HL-60 (cell line): ENCODE data around the gene EXOC4.

Experiments used
- POLR2AphosphoS5 ChIP-seq: IDR thresholded peaks from 2 replicates; pipeline ENCODE4 v1.6.1; 2012; ENCODE audit warnings: low read depth
- TF ChIP-seq, protein P1 (sequence below): IDR thresholded peaks from one replicate; pipeline ENCODE4 v1.5.1; 2011; ENCODE audit warnings: low read length, control low read depth, inconsistent platforms; ENCODE audit not compliant: insufficient read depth
- TF ChIP-seq, protein P2 (sequence below): IDR thresholded peaks from 2 replicates; pipeline ENCODE4 v1.6.1; 2012; ENCODE audit warnings: low read depth; ENCODE audit not compliant: insufficient replicate concordance

DNA sequence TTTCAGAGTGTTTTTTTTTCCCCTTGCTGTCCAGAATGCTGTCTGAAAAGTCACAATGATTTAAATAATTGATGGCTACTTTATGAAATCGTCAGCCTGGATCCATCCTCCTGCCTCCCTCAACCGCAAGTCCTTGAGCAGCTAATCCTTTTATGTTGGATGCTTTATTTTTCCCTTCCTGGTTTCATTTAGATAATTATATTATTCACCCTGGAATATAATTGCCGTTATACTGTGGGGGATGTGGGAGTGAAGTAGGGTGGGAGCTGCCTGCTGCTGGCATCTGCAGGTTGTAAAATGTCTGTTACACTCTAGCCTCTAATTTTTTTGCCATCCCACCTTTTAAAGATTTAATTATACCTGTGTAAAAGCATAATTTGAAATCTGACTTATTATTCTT lies 583.8 kb downstream of the EXOC4 start:
- TF ChIP-seq, protein P1, sequence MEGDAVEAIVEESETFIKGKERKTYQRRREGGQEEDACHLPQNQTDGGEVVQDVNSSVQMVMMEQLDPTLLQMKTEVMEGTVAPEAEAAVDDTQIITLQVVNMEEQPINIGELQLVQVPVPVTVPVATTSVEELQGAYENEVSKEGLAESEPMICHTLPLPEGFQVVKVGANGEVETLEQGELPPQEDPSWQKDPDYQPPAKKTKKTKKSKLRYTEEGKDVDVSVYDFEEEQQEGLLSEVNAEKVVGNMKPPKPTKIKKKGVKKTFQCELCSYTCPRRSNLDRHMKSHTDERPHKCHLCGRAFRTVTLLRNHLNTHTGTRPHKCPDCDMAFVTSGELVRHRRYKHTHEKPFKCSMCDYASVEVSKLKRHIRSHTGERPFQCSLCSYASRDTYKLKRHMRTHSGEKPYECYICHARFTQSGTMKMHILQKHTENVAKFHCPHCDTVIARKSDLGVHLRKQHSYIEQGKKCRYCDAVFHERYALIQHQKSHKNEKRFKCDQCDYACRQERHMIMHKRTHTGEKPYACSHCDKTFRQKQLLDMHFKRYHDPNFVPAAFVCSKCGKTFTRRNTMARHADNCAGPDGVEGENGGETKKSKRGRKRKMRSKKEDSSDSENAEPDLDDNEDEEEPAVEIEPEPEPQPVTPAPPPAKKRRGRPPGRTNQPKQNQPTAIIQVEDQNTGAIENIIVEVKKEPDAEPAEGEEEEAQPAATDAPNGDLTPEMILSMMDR: no peak
- TF ChIP-seq, protein P2, sequence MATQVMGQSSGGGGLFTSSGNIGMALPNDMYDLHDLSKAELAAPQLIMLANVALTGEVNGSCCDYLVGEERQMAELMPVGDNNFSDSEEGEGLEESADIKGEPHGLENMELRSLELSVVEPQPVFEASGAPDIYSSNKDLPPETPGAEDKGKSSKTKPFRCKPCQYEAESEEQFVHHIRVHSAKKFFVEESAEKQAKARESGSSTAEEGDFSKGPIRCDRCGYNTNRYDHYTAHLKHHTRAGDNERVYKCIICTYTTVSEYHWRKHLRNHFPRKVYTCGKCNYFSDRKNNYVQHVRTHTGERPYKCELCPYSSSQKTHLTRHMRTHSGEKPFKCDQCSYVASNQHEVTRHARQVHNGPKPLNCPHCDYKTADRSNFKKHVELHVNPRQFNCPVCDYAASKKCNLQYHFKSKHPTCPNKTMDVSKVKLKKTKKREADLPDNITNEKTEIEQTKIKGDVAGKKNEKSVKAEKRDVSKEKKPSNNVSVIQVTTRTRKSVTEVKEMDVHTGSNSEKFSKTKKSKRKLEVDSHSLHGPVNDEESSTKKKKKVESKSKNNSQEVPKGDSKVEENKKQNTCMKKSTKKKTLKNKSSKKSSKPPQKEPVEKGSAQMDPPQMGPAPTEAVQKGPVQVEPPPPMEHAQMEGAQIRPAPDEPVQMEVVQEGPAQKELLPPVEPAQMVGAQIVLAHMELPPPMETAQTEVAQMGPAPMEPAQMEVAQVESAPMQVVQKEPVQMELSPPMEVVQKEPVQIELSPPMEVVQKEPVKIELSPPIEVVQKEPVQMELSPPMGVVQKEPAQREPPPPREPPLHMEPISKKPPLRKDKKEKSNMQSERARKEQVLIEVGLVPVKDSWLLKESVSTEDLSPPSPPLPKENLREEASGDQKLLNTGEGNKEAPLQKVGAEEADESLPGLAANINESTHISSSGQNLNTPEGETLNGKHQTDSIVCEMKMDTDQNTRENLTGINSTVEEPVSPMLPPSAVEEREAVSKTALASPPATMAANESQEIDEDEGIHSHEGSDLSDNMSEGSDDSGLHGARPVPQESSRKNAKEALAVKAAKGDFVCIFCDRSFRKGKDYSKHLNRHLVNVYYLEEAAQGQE: no peak
- TF ChIP-seq POLR2AphosphoS5: no peak
